NCI-H1436 (cell line): ENCODE measurements around the gene TEX2.
"Not testable (repeated sequence)": the region's sequence is repeated elsewhere in the genome, so short reads cannot be mapped to it uniquely, and the experiment has no call there.

Experiments used
- DNase-seq: peaks from one replicate; lab custom pipeline; 2025; lab: John Stamatoyannopoulos, UW

The TEX2 gene

GRCh38 chr17:64180089-64181073, 82.7 kb downstream of the TEX2 start:
- DNase-seq = no peak

- not testable (repeated sequence) for DNase-seq
These were observed 84.0 kb downstream of the TEX2 start for GRCh38 chr17:64179024-64179423.

- DNase-seq = no peak
These were observed 84.8 kb downstream of the TEX2 start for GRCh38 chr17:64178011-64178825.

GRCh38 chr17:64177311-64178010, 85.6 kb downstream of the TEX2 start:
- no peak for DNase-seq

- no peak for DNase-seq
These were observed 86.5 kb downstream of the TEX2 start for GRCh38 chr17:64176556-64176955.

- no peak for DNase-seq
These were observed 88.2 kb downstream of the TEX2 start for GRCh38 chr17:64174686-64175456.

GRCh38 chr17:64173646-64174045, 89.4 kb downstream of the TEX2 start:
- no peak for DNase-seq

- DNase-seq = no peak
These were observed 90.5 kb downstream of the TEX2 start for GRCh38 chr17:64172510-64172909.

- DNase-seq = no peak
These were observed 92.0 kb downstream of the TEX2 start for GRCh38 chr17:64171041-64171440.

GRCh38 chr17:64170286-64170685, 92.8 kb downstream of the TEX2 start:
- no peak for DNase-seq

- not testable (repeated sequence) for DNase-seq
These were observed 95.4 kb downstream of the TEX2 start for GRCh38 chr17:64167666-64168065.

GRCh38 chr17:64166876-64167275, 96.2 kb downstream of the TEX2 start:
- no peak for DNase-seq

GRCh38 chr17:64165347-64165746, 97.7 kb downstream of the TEX2 start:
- no peak for DNase-seq

- DNase-seq = no peak
These were observed 98.3 kb downstream of the TEX2 start for GRCh38 chr17:64164596-64165285.

GRCh38 chr17:64163468-64163867, 99.6 kb downstream of the TEX2 start:
- DNase-seq = no peak

GRCh38 chr17:64162554-64162953, 100.5 kb downstream of the TEX2 start:
- DNase-seq = no peak

- no peak for DNase-seq
These were observed 101.5 kb downstream of the TEX2 start for GRCh38 chr17:64161380-64162176.

- no peak for DNase-seq
These were observed 102.7 kb downstream of the TEX2 start for GRCh38 chr17:64160378-64160777.

GRCh38 chr17:64158831-64159590, 104.0 kb downstream of the TEX2 start:
- no peak for DNase-seq
